ENCODE data around the gene GDF10. TPM values are rescaled to one million over a fixed set of nuclear protein-coding genes. Genes with fewer than 3 reads are reported as not detected.

GDF10 gene
- total RNA-seq, 1 donor from 2014 or later, result not detected

GRCh38 chr10:47340608-47341170, 40.7 kb downstream of the GDF10 start:
- Mint-ChIP-seq H3K4me1 (peaks cover 6% of the 10 kb centered on the region), H3K9me3 (no peaks in the 10 kb centered on the region), H3K27me3 (peaks cover 15% of the 10 kb centered on the region), H3K27ac (no peak overlapping the region), H3K36me3 (ENCODE audit: low read depth) (no peaks in the 10 kb centered on the region), H3K4me3 (no peak overlapping the region)
- intact Hi-C loops (cut with micrococcal nuclease), result loop anchor here (1.0 kb wide), 2 partner anchors 293 to 316 kb away; no protein-coding TSS in a partner anchor
- ChIA-PET CTCF (interaction anchor here (0.7 to 1.1 kb wide), 6 partner anchors 8 to 316 kb away, joined by 3 to 6 read pairs (median 3); no protein-coding TSS in a partner anchor), POLR2A (no interaction called here)
- peak; percentile 98 for TF ChIP-seq CTCF (IDR thresholded peaks at IDR 0.05)
- ATAC-seq (ENCODE audit: low read depth) (peak; percentile 47), DNase-seq (peak; percentile 54)

GRCh38 chr10:47344996-47345870, 45.2 kb downstream of the GDF10 start:
- peaks cover 4% of the 10 kb centered on the region for H3K27me3 Mint-ChIP-seq
- CTCF ChIA-PET, result interaction anchor here (0.9 kb wide), 1 partner anchor 321 kb away, joined by 3 read pairs; no protein-coding TSS in a partner anchor
- H3K27ac Mint-ChIP-seq, result no peak overlapping the region
- no peaks in the 10 kb centered on the region for H3K36me3 Mint-ChIP-seq (ENCODE audit: low read depth)
- H3K4me3 Mint-ChIP-seq, result no peak overlapping the region
- no peak for ATAC-seq (ENCODE audit: low read depth)
- peaks cover 3% of the 10 kb centered on the region for H3K4me1 Mint-ChIP-seq
- H3K9me3 Mint-ChIP-seq, result no peaks in the 10 kb centered on the region
- POLR2A ChIA-PET, result no interaction called here
- no peak for DNase-seq
- intact Hi-C loops (cut with micrococcal nuclease), result no loop called here
- TF ChIP-seq CTCF (IDR thresholded peaks at IDR 0.05), result no peak

GRCh38 chr10:47346581-47347302, 46.7 kb downstream of the GDF10 start:
- POLR2A ChIA-PET, result no interaction called here
- CTCF ChIA-PET, result interaction anchor here (1.4 kb wide), 1 partner anchor 17 kb away, joined by 3 read pairs; no protein-coding TSS in a partner anchor
- no peak for TF ChIP-seq CTCF (IDR thresholded peaks at IDR 0.05)

GRCh38 chr10:47347303-47347675, 47.3 kb downstream of the GDF10 start:
- Mint-ChIP-seq H3K36me3 (ENCODE audit: low read depth) (no peaks in the 10 kb centered on the region), H3K4me3 (no peak overlapping the region), H3K27ac (no peak overlapping the region), H3K9me3 (no peaks in the 10 kb centered on the region), H3K4me1 (no peaks in the 10 kb centered on the region), H3K27me3 (no peaks in the 10 kb centered on the region)
- POLR2A ChIA-PET, result no interaction called here
- DNase-seq, result no peak
- TF ChIP-seq CTCF (IDR thresholded peaks at IDR 0.05), result no peak
- CTCF ChIA-PET, result interaction anchor here (1.4 kb wide), 1 partner anchor 16 kb away, joined by 3 read pairs; no protein-coding TSS in a partner anchor
- no peak for ATAC-seq (ENCODE audit: low read depth)
- intact Hi-C loops (cut with micrococcal nuclease), result no loop called here

More at GRCh38 chr10:47346581-47347302, 46.7 kb downstream of the GDF10 start:
- intact Hi-C loops (cut with micrococcal nuclease), result no loop called here
- no peaks in the 10 kb centered on the region for H3K9me3 Mint-ChIP-seq
- no peaks in the 10 kb centered on the region for H3K36me3 Mint-ChIP-seq (ENCODE audit: low read depth)
- no peaks in the 10 kb centered on the region for H3K4me1 Mint-ChIP-seq
- ATAC-seq (ENCODE audit: low read depth) (no peak), DNase-seq (no peak)
- no peak overlapping the region for H3K27ac Mint-ChIP-seq
- no peak overlapping the region for H3K4me3 Mint-ChIP-seq
- no peaks in the 10 kb centered on the region for H3K27me3 Mint-ChIP-seq

All from activated B cell treated with CpG ODN at 0.5 μM for 24 hours (primary cell).